ENCODE results near the gene LPXN. TPM values are rescaled to one million over a fixed set of nuclear protein-coding genes. Genes with fewer than 3 reads are reported as not detected.

The LPXN gene
- total RNA-seq: 10 to 100 TPM in 2 of 3 donors, 1 to 10 TPM in 1; 9.2 to 21.9 (median 18.3) TPM

DNA sequence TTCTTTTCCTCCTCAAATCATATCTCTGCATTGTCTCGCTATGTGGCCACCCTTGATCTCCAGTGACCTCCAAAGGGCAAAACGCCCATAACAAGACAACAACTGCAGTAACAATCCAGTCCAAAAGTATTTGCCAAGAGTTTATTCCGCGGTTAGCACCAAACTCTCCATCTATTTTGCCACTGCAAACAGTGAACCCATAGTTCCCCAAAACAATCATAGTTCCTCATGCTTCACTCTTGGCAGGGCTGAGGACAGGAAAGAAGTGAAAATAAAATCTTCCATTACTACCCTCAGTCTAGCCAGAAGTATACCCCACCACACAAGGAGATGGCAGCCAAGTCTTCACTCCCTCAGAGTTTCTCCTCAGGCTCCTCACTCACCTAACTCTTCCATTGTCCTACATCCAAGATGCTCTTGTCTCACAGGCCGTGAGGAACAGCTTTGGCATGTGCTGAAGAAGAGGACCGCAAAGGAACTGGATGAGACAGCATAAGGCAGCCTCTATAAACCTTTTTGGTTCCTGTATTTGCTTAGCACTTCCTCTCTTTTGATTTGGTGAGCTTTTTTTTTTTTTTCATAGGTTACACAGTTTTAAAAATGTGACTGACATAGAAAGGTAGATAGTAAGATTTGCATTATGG is at the start of gene LPXN:
LPXN (minus strand) TSS at position 480 of the 644 bp plus-strand sequence; CDS start at position 396, 84 bp downstream.
- peak in 1 of 2 donors; percentile 37 for DNase-seq (ENCODE audit: low spot score in 2 of 2)
- peak within 1 kb of the TSS in 2 of 3 donors; percentile 17 to 33 for H3K4me3 ChIP-seq
- intact Hi-C loops (cut with DNase I; ENCODE audit: low total_unique reads): loop anchor here (5.0 kb wide), 1 partner anchor 997 kb away; no protein-coding TSS in a partner anchor

DNA sequence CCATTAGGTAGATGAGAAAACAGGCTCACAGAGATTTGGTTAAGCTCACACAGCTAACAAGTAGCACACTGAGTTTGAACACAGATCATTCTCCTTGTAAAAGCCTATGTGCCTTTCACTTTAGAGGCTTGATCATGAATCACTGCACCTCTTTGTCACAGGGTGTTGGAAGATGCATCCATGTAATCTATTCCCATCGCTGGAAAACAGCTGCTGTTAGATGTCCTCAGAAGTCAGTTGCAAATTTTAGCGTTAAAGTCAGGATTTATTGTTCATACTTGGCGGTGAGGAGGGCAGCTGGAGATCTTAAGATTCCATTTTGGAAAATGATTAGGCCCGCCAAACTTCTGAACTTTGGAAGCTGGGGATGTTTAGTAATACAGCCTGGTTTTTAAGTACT is 49.4 kb upstream of the LPXN start:
- DNase-seq (ENCODE audit: low spot score in 2 of 2): no peak
- no peaks in the 10 kb centered on the region for H3K27me3 ChIP-seq
- no peaks in the 10 kb centered on the region for H3K4me1 ChIP-seq
- no peak for TF ChIP-seq POLR2AphosphoS5 (IDR thresholded peaks at IDR 0.05)
- TF ChIP-seq, protein P1, sequence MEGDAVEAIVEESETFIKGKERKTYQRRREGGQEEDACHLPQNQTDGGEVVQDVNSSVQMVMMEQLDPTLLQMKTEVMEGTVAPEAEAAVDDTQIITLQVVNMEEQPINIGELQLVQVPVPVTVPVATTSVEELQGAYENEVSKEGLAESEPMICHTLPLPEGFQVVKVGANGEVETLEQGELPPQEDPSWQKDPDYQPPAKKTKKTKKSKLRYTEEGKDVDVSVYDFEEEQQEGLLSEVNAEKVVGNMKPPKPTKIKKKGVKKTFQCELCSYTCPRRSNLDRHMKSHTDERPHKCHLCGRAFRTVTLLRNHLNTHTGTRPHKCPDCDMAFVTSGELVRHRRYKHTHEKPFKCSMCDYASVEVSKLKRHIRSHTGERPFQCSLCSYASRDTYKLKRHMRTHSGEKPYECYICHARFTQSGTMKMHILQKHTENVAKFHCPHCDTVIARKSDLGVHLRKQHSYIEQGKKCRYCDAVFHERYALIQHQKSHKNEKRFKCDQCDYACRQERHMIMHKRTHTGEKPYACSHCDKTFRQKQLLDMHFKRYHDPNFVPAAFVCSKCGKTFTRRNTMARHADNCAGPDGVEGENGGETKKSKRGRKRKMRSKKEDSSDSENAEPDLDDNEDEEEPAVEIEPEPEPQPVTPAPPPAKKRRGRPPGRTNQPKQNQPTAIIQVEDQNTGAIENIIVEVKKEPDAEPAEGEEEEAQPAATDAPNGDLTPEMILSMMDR (IDR thresholded peaks at IDR 0.05): no peak
- TF ChIP-seq POLR2A (IDR thresholded peaks at IDR 0.05): no peak
- no peaks in the 10 kb centered on the region for H3K9me3 ChIP-seq
- no peak overlapping the region for H3K27ac ChIP-seq
- intact Hi-C loops (cut with DNase I; ENCODE audit: low total_unique reads): no loop called here
- no peaks in the 10 kb centered on the region for H3K36me3 ChIP-seq
- H3K4me3 ChIP-seq: no peak overlapping the region

More for the DNA sequence above, at the start of gene LPXN:
- Histone ChIP-seq H3K27ac (peak within 1 kb of the TSS; percentile 88 to 98), H3K27me3 (no peaks in the 10 kb centered on the region), H3K4me1 (peaks cover 0 to 26% of the 10 kb centered on the region in 2 donors), H3K36me3 (no peaks in the 10 kb centered on the region), H3K9me3 (no peaks in the 10 kb centered on the region)
- no peak for TF ChIP-seq POLR2A (IDR thresholded peaks at IDR 0.05)
- TF ChIP-seq POLR2AphosphoS5 (IDR thresholded peaks at IDR 0.05): peak in 1 of 3 donors; percentile 42

DNA sequence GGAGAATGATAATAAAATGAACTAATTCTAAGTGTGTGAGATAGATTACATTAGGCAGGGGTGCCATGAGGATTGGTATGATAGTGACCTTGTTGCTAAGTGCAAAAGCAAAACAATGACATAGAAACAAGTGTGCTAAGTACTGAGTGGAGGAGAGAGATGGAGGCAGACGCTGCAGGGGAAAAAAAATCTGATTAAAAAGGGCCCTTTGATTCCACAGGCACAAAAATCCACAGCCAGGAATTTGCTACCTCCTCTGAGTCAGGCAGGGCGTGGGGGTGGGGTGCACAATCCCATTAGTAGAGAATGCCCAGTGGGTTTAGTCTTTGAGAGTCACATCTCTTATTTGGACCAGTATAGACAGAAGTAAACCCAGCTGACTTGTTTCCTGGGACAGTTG is 46.7 kb upstream of the LPXN start, which contains the start of gene CNTF:
CNTF (plus strand) TSS at position 322 of the 400 bp plus-strand sequence. CDS start 88 bp downstream, outside the sequence.
- TF ChIP-seq POLR2AphosphoS5 (IDR thresholded peaks at IDR 0.05): no peak
- TF ChIP-seq, protein P1 (IDR thresholded peaks at IDR 0.05): no peak
- no peak for TF ChIP-seq POLR2A (IDR thresholded peaks at IDR 0.05)
- Histone ChIP-seq H3K27ac (no peak within 1 kb of the TSS), H3K36me3 (no peaks in the 10 kb centered on the region), H3K9me3 (no peaks in the 10 kb centered on the region), H3K4me3 (no peak within 1 kb of the TSS), H3K27me3 (no peaks in the 10 kb centered on the region), H3K4me1 (no peaks in the 10 kb centered on the region)
- DNase-seq (ENCODE audit: low spot score in 2 of 2): no peak
- intact Hi-C loops (cut with DNase I; ENCODE audit: low total_unique reads): no loop called here

DNA sequence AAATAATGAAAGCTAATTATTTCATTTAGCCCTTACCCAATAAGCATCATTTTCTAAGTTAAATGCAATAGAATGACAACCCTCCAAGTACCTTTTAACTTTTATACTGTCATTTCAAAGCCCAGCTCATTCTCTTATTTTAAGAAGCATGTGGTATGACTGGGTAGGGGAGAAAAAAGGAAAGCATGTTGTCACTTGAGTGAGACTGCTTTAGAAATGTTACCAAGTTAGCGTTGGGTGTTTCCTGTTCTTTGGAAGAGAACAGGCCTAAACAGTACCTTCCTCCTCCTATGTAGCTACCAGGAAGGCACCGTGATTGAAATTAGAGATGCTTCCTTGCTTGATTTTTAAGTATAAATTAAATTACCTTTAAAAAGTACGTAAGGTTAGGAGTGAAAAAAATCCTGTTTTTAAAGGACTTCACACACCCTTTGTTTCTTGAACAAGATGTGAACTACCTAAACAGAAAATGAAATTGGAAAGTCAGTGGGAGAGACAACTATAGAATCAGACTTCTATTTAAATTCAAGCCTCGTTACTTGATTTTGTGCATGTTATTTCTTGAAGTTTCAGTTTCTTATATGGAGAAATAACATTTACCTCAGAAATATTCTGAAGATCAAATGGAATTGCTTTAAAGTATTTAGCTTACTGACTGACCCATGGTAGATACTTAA is 46.1 kb upstream of the LPXN start:
- H3K9me3 ChIP-seq: no peaks in the 10 kb centered on the region
- H3K4me1 ChIP-seq: no peaks in the 10 kb centered on the region
- H3K27me3 ChIP-seq: no peaks in the 10 kb centered on the region
- TF ChIP-seq POLR2AphosphoS5 (IDR thresholded peaks at IDR 0.05) (no peak), POLR2A (IDR thresholded peaks at IDR 0.05) (no peak)
- TF ChIP-seq, protein P1 (IDR thresholded peaks at IDR 0.05): no peak
- intact Hi-C loops (cut with DNase I; ENCODE audit: low total_unique reads): no loop called here
- DNase-seq (ENCODE audit: low spot score in 2 of 2): no peak
- no peak overlapping the region for H3K27ac ChIP-seq
- H3K36me3 ChIP-seq: no peaks in the 10 kb centered on the region
- H3K4me3 ChIP-seq: no peak overlapping the region

DNA sequence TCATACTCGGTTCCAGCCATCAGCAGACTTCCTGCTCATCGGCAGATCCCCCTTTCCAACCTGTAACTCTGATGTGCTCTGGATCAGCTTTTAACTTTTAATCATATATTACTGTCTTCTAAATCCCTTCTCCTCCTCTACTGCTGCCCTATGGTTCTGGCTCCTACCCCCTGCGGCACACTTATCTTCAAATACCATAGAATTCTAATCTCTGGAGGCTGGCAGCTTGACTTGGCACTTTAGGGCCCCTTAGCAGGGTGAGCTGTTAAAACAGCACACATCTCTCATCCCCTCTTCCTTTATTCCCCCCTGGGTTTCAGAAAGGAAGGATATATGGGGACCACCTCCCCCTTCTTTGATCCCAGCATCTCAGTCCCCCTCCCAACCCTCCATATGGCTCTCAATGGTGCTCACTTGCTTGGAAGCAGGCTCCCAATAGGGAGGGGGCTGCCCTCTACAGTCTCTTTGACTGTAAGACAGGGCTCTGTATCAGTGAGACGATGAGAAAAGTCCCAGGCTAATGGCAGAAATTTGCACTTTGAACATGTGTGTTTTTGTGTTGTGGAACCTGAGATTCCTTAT is 42.4 kb upstream of the LPXN start:
- no peak for TF ChIP-seq POLR2AphosphoS5 (IDR thresholded peaks at IDR 0.05)
- TF ChIP-seq POLR2A (IDR thresholded peaks at IDR 0.05): no peak
- TF ChIP-seq, protein P1 (IDR thresholded peaks at IDR 0.05): no peak
- H3K27ac ChIP-seq: no peak overlapping the region
- intact Hi-C loops (cut with DNase I; ENCODE audit: low total_unique reads): no loop called here

More for the DNA sequence above, 42.4 kb upstream of the LPXN start:
- Histone ChIP-seq H3K27me3 (no peaks in the 10 kb centered on the region), H3K9me3 (no peaks in the 10 kb centered on the region), H3K4me1 (no peaks in the 10 kb centered on the region), H3K4me3 (no peak overlapping the region), H3K36me3 (peaks cover under 1% of the 10 kb centered on the region)
- DNase-seq (ENCODE audit: low spot score in 2 of 2): no peak
